Measurements from ENCODE around the gene BAHD1. TPM values are rescaled to one million over a fixed set of nuclear protein-coding genes. Genes with fewer than 3 reads are reported as not detected.

The BAHD1 gene
- total and polyA plus RNA-seq, 2 donors (not counting 1 experiment from before 2014, with no cell fraction given): 15.0 to 34.7 TPM

GRCh38 chr15:40418126-40418525, 22.6 kb upstream of the BAHD1 start:
- WGBS (ENCODE audit: insufficient coverage): 95% methylated on average over 4 of the region's 10 CpGs
- Histone ChIP-seq H3K27me3 (replicated peaks in 1 of 4; ENCODE audit: control extremely low read depth in 1 of 4, control insufficient read depth in 3 of 4, insufficient read depth in 4 of 4, low read length in 3 of 4) (no peaks in the 10 kb centered on the region), H3K9ac (ENCODE audit: low read length) (no peak overlapping the region), H3K36me3 (replicated peaks in 1 of 2; ENCODE audit: control extremely low read depth in 1 of 2, control insufficient read depth in 1 of 2, extremely low read depth in 1 of 2, insufficient read depth in 2 of 2, low read length in 1 of 2) (peaks cover 0 to 46% of the 10 kb centered on the region in 2 experiments), H3K4me1 (ENCODE audit: control insufficient read depth in 2 of 2, insufficient read depth in 2 of 2, low read length in 2 of 2) (peaks cover 4 to 7% of the 10 kb centered on the region in 2 donors), H2AFZ (ENCODE audit: insufficient read depth, low read depth, low read length, poor library complexity, severe bottlenecking) (no peak overlapping the region), H3K9me3 (ENCODE audit: control extremely low read depth in 1 of 3, control insufficient read depth in 2 of 3, insufficient read depth in 1 of 3, low read length in 2 of 3) (no peaks in the 10 kb centered on the region), H4K20me1 (ENCODE audit: control insufficient read depth, insufficient read depth, low read length, poor library complexity, severe bottlenecking) (no peaks in the 10 kb centered on the region), H3K4me3 (ENCODE audit: control extremely low read depth in 1 of 5, extremely low read depth in 1 of 5, insufficient read depth in 1 of 5, low read depth in 2 of 5, low read length in 4 of 5) (no peak overlapping the region), H3K4me2 (replicated peaks; ENCODE audit: low read depth, low read length, poor library complexity, severe bottlenecking) (no peak overlapping the region), H3K27ac (ENCODE audit: low read length in 2 of 2) (no peak overlapping the region), H3K79me2 (ENCODE audit: control insufficient read depth, insufficient read depth, low read length) (no peaks in the 10 kb centered on the region)
- ATAC-seq (ENCODE audit: low read depth): no peak
- CTCF ChIA-PET: interaction anchor here (0.8 to 11.6 kb wide), 3 partner anchors 10 to 97 kb away, joined by 3 to 308 read pairs (median 3); partner anchors contain the start of gene CCDC9B
- Mint-ChIP-seq H3K27ac (no peak overlapping the region), H3K9me3 (ENCODE audit: insufficient read depth) (no peaks in the 10 kb centered on the region), H3K4me3 (no peak overlapping the region), H3K27me3 (no peaks in the 10 kb centered on the region), H3K4me1 (peaks cover 2% of the 10 kb centered on the region)
- intact Hi-C loops (cut with micrococcal nuclease): no loop called here
- TF ChIP-seq CTCF (IDR thresholded peaks at IDR 0.05) (no peak), EZH2 (IDR thresholded peaks at IDR 0.05; ENCODE audit: borderline replicate concordance, insufficient read depth, low read depth, low read length, poor library complexity, severe bottlenecking) (no peak)
- POLR2A ChIA-PET: no interaction called here
- DNase-seq: no peak

GRCh38 chr15:40420071-40420713, 20.6 kb upstream of the BAHD1 start:
- no peak overlapping the region for H3K27ac ChIP-seq (ENCODE audit: low read length in 2 of 2)
- H4K20me1 ChIP-seq (ENCODE audit: control insufficient read depth, insufficient read depth, low read length, poor library complexity, severe bottlenecking): no peaks in the 10 kb centered on the region
- no peak overlapping the region for H3K4me3 ChIP-seq (ENCODE audit: control extremely low read depth in 1 of 5, extremely low read depth in 1 of 5, insufficient read depth in 1 of 5, low read depth in 2 of 5, low read length in 4 of 5)
- no peaks in the 10 kb centered on the region for H3K9me3 Mint-ChIP-seq (ENCODE audit: insufficient read depth)
- DNase-seq: no peak
- intact Hi-C loops (cut with micrococcal nuclease): loop anchor here (5.0 to 10.0 kb wide), 2 partner anchors 635 to 733 kb away; partner anchors contain the start of gene FSIP1
- H3K4me1 ChIP-seq (ENCODE audit: control insufficient read depth in 2 of 2, insufficient read depth in 2 of 2, low read length in 2 of 2): peaks cover 4 to 7% of the 10 kb centered on the region in 2 donors
- H3K79me2 ChIP-seq (ENCODE audit: control insufficient read depth, insufficient read depth, low read length): no peaks in the 10 kb centered on the region
- no peak for ATAC-seq (ENCODE audit: low read depth)
- no peak overlapping the region for H3K4me2 ChIP-seq (replicated peaks; ENCODE audit: low read depth, low read length, poor library complexity, severe bottlenecking)
- POLR2A ChIA-PET: no interaction called here
- TF ChIP-seq CTCF (IDR thresholded peaks at IDR 0.05) (no peak), EZH2 (IDR thresholded peaks at IDR 0.05; ENCODE audit: borderline replicate concordance, insufficient read depth, low read depth, low read length, poor library complexity, severe bottlenecking) (no peak)
- H3K27ac Mint-ChIP-seq: no peak overlapping the region
- 93% methylated on average over 7 of the region's 11 CpGs for WGBS (ENCODE audit: insufficient coverage)
- H2AFZ ChIP-seq (ENCODE audit: insufficient read depth, low read depth, low read length, poor library complexity, severe bottlenecking): no peak overlapping the region
- no peaks in the 10 kb centered on the region for H3K9me3 ChIP-seq (ENCODE audit: control extremely low read depth in 1 of 3, control insufficient read depth in 2 of 3, insufficient read depth in 1 of 3, low read length in 2 of 3)
- peaks cover 2% of the 10 kb centered on the region for H3K4me1 Mint-ChIP-seq
- CTCF ChIA-PET: interaction anchor here (0.6 to 11.6 kb wide), 10 partner anchors 9 to 203 kb away, joined by 3 to 308 read pairs (median 20); partner anchors contain the start of genes CCDC9B, INAFM2 and IVD
- H3K27me3 Mint-ChIP-seq: no peaks in the 10 kb centered on the region
- H3K9ac ChIP-seq (ENCODE audit: low read length): no peak overlapping the region
- H3K4me3 Mint-ChIP-seq: no peak overlapping the region
- peaks cover 0 to 28% of the 10 kb centered on the region in 2 experiments for H3K36me3 ChIP-seq (replicated peaks in 1 of 2; ENCODE audit: control extremely low read depth in 1 of 2, control insufficient read depth in 1 of 2, extremely low read depth in 1 of 2, insufficient read depth in 2 of 2, low read length in 1 of 2)
- H3K27me3 ChIP-seq (replicated peaks in 1 of 4; ENCODE audit: control extremely low read depth in 1 of 4, control insufficient read depth in 3 of 4, insufficient read depth in 4 of 4, low read length in 3 of 4): no peaks in the 10 kb centered on the region

Measured in B cell (primary cell).